ENCODE measurements around the gene RBBP8. TPM values are rescaled to one million over a fixed set of nuclear protein-coding genes. Genes with fewer than 3 reads are reported as not detected.
A peak's percentile ranks its signal among the peaks of the same experiment; 100 is the strongest.

The RBBP8 gene
- total RNA-seq, 2 donors from 2014 or later: 57.2 to 64.2 TPM

DNA sequence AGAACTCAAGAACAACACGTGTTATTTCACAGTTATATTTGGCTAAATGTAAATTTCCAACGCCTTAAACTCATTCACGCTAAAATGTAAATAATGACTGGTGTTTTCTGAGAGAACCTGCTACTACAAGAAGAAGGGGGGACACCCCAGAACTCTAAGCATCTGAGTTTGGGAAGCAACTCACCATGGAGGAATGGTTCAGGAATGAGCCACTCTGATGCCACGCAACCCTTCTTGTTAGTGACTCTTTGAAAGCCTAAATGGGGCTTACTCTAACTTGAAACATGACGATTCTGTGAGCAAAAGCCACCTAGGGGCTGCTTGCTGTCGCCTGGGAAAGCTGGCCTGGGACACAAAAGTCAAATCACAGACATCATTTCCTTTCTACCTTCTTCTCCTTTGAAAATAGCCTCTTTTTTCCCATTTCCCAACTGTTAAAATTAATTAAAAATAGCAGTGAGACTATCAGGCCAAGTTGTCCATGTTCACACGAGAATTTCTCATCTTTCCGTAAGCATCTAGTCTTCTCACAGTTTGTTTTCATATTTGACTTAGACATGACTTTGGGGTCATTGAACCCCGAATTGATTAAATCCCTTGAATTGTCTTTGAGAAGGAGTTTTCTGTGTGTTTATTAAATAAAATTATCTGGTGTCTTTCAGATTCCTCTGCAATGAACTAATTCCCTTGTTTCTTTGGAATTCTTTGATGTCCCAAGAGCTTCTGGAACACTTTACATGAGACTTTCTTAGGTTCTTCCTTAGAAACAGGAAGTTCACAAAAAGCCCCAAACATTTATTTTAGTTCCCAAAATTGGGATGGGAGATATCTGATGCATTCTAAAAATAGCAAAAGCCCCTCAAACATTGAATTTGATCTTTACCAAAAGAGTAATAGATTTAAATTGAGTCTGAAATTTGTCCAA is 126.7 kb downstream of the RBBP8 start:
- H3K36me3 Mint-ChIP-seq (ENCODE audit: insufficient read depth in 2 of 2): peaks cover 0 to 2% of the 10 kb centered on the region in 2 donors
- no peak for ATAC-seq (replicated peaks in 1 of 2)

GRCh38 chr18:23062011-23062410 is 128.9 kb downstream of the RBBP8 start:
- Mint-ChIP-seq H3K9me3 (peaks cover 3 to 7% of the 10 kb centered on the region in 2 donors), H3K27ac (no peak overlapping the region), H3K4me1 (ENCODE audit: low read depth) (no peaks in the 10 kb centered on the region), H3K36me3 (ENCODE audit: insufficient read depth in 2 of 2) (peaks cover 0 to 2% of the 10 kb centered on the region in 2 donors), H3K27me3 (ENCODE audit: low read depth) (no peaks in the 10 kb centered on the region), H3K4me3 (no peak overlapping the region)
- ATAC-seq (replicated peaks in 1 of 2) (no peak), DNase-seq (no peak)

More for the DNA sequence above, 126.7 kb downstream of the RBBP8 start:
- Mint-ChIP-seq H3K4me3 (no peak overlapping the region), H3K27ac (no peak overlapping the region), H3K9me3 (peaks cover 3 to 7% of the 10 kb centered on the region in 2 donors), H3K27me3 (ENCODE audit: low read depth) (peaks cover 6% of the 10 kb centered on the region), H3K4me1 (ENCODE audit: low read depth) (no peaks in the 10 kb centered on the region)
- DNase-seq: no peak

GRCh38 chr18:23063502-23063901 is 130.4 kb downstream of the RBBP8 start:
- no peaks in the 10 kb centered on the region for H3K27me3 Mint-ChIP-seq (ENCODE audit: low read depth)
- no peak for DNase-seq
- H3K27ac Mint-ChIP-seq: no peak overlapping the region
- H3K4me3 Mint-ChIP-seq: no peak overlapping the region
- H3K4me1 Mint-ChIP-seq (ENCODE audit: low read depth): no peaks in the 10 kb centered on the region
- ATAC-seq (replicated peaks in 1 of 2): no peak
- peaks cover 4 to 8% of the 10 kb centered on the region in 2 donors for H3K9me3 Mint-ChIP-seq
- peaks cover 1 to 2% of the 10 kb centered on the region in 2 donors for H3K36me3 Mint-ChIP-seq (ENCODE audit: insufficient read depth in 2 of 2)

GRCh38 chr18:23065234-23065806 is 132.2 kb downstream of the RBBP8 start:
- no peak overlapping the region for H3K4me3 Mint-ChIP-seq
- no peak for DNase-seq
- peaks cover 2 to 7% of the 10 kb centered on the region in 2 donors for H3K36me3 Mint-ChIP-seq (ENCODE audit: insufficient read depth in 2 of 2)
- peaks cover 5 to 13% of the 10 kb centered on the region in 2 donors for H3K9me3 Mint-ChIP-seq
- peaks cover 18% of the 10 kb centered on the region for H3K4me1 Mint-ChIP-seq (ENCODE audit: low read depth)
- no peak overlapping the region for H3K27ac Mint-ChIP-seq
- no peak for ATAC-seq (replicated peaks in 1 of 2)
- H3K27me3 Mint-ChIP-seq (ENCODE audit: low read depth): no peaks in the 10 kb centered on the region

DNA sequence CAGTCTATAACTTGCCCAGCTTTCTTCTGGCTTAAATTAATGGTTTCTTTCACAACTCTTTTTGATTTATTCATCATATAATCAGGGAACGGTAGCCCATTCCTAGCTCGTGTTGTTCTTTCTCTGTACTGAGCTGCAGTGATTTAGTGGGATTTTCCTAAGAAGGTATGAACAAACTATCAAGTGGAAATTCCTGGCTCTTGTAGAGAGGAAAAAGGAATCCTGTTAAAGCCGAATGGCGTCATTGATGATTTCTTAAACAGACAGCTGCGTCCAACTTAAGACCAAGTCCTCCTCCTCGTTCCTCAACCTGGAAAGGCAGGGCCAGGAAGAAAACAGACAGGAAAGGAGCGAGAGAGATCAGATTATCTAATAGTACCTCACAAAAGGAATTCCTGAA is 132.9 kb downstream of the RBBP8 start:
- no peak for ATAC-seq (replicated peaks in 1 of 2)
- DNase-seq: no peak

DNA sequence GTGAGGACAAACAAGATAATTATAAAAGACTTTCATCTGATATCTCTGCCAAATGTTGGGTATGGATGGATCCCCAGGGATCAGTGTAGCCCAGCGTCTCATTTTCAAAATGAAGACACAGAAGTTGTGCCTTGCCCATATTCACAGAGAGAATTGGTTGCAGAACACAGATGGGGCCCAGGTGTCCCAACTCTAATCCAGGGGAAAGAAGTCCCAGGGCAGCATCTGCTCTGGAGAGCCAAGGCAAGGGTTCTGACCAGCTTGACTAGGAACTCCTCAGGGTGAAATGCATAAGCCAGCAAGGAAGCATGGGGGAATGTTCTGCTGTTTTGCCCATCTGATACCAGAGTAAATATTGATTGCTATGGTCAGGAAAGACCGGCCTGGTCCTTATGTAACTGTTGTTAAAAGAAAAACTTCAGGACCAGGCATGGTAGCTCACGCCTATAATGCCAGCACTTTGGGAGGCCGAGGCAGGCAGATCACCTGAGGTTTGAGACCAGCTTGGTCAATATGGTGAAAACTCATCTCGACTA is 133.4 kb downstream of the RBBP8 start:
- Mint-ChIP-seq H3K27ac (no peak overlapping the region), H3K9me3 (peaks cover 9 to 14% of the 10 kb centered on the region in 2 donors), H3K4me1 (ENCODE audit: low read depth) (peaks cover 30% of the 10 kb centered on the region), H3K4me3 (no peak overlapping the region), H3K27me3 (ENCODE audit: low read depth) (no peaks in the 10 kb centered on the region), H3K36me3 (ENCODE audit: insufficient read depth in 2 of 2) (peaks cover 5 to 7% of the 10 kb centered on the region in 2 donors)
- ATAC-seq (replicated peaks in 1 of 2) (no peak), DNase-seq (no peak)

More for the DNA sequence above, 132.9 kb downstream of the RBBP8 start:
- H3K4me1 Mint-ChIP-seq (ENCODE audit: low read depth): peaks cover 25% of the 10 kb centered on the region
- H3K9me3 Mint-ChIP-seq: peaks cover 9 to 14% of the 10 kb centered on the region in 2 donors
- no peaks in the 10 kb centered on the region for H3K27me3 Mint-ChIP-seq (ENCODE audit: low read depth)
- peaks cover 2 to 7% of the 10 kb centered on the region in 2 donors for H3K36me3 Mint-ChIP-seq (ENCODE audit: insufficient read depth in 2 of 2)
- H3K4me3 Mint-ChIP-seq: no peak overlapping the region
- H3K27ac Mint-ChIP-seq: no peak overlapping the region

GRCh38 chr18:23067236-23067635 is 134.1 kb downstream of the RBBP8 start:
- H3K27ac Mint-ChIP-seq: no peak overlapping the region
- H3K27me3 Mint-ChIP-seq (ENCODE audit: low read depth): no peaks in the 10 kb centered on the region
- H3K9me3 Mint-ChIP-seq: peaks cover 9 to 14% of the 10 kb centered on the region in 2 donors
- DNase-seq (no peak), ATAC-seq (replicated peaks in 1 of 2) (no peak)
- peaks cover 37% of the 10 kb centered on the region for H3K4me1 Mint-ChIP-seq (ENCODE audit: low read depth)
- peaks cover 5 to 7% of the 10 kb centered on the region in 2 donors for H3K36me3 Mint-ChIP-seq (ENCODE audit: insufficient read depth in 2 of 2)
- no peak overlapping the region for H3K4me3 Mint-ChIP-seq

DNA sequence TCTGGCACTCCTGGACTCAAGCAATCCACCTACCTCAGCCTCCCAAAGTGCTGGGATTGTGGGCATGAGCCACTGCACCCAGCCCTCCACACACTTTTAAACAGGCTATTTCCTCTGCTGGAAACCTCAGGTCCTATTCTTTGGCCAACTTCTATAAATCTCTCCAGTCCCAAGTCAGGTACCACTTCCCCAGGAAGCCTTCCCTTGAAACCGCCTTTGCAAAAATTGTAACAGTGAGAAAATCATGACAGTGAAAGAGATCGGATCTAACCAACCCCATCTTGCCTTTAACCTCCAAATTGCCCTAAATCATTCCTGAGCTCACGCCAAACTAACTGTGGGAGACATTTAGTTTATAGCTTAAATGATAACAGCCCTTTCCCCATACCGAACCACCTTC is 134.9 kb downstream of the RBBP8 start:
- Mint-ChIP-seq H3K27me3 (ENCODE audit: low read depth) (no peaks in the 10 kb centered on the region), H3K36me3 (ENCODE audit: insufficient read depth in 2 of 2) (peaks cover 5 to 7% of the 10 kb centered on the region in 2 donors), H3K9me3 (peaks cover 9 to 14% of the 10 kb centered on the region in 2 donors), H3K4me1 (ENCODE audit: low read depth) (peaks cover 45% of the 10 kb centered on the region), H3K27ac (no peak overlapping the region), H3K4me3 (no peak overlapping the region)
- no peak for DNase-seq
- ATAC-seq (replicated peaks in 1 of 2): no peak

DNA sequence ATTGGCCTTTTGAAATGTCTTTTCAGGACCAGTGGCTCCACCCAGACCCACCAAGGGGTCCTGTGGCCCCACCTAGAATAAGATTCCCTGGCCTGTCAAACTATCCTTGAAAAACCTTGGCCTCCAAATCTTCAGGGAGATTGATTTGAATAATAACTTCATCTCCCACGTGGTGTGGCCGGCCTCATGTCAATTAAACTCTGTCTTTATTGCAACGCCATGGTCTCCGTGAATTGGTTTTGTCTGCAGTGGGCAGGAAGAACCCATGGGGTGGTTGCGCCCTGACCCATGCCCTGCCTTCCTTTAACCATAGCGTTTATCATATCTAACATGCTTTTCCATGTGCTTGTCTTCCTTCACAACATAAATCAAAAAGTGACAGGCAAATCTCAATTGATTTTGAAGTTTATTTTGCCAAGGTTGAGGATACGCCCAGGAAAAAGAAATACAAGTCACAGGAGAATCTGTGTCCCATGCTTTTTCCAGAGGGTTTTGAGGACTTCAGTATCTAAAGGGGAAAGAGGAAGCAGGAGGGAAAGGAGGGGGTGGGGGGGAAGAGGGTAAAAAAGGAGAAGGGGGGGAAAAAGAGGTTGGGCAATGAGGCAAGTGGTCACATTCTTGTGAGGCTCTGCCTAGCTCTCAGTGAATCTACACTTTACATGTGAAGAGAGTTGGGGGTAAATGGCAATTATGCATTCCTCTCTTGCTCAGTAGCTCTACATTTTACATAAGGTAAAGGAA is 135.6 kb downstream of the RBBP8 start:
- H3K27me3 Mint-ChIP-seq (ENCODE audit: low read depth): no peaks in the 10 kb centered on the region
- H3K4me3 Mint-ChIP-seq: no peak overlapping the region
- H3K27ac Mint-ChIP-seq: no peak overlapping the region
- DNase-seq: no peak
- ATAC-seq (replicated peaks in 1 of 2): no peak
- peaks cover 45% of the 10 kb centered on the region for H3K4me1 Mint-ChIP-seq (ENCODE audit: low read depth)
- H3K36me3 Mint-ChIP-seq (ENCODE audit: insufficient read depth in 2 of 2): peaks cover 3 to 7% of the 10 kb centered on the region in 2 donors
- H3K9me3 Mint-ChIP-seq: peaks cover 6 to 8% of the 10 kb centered on the region in 2 donors

DNA sequence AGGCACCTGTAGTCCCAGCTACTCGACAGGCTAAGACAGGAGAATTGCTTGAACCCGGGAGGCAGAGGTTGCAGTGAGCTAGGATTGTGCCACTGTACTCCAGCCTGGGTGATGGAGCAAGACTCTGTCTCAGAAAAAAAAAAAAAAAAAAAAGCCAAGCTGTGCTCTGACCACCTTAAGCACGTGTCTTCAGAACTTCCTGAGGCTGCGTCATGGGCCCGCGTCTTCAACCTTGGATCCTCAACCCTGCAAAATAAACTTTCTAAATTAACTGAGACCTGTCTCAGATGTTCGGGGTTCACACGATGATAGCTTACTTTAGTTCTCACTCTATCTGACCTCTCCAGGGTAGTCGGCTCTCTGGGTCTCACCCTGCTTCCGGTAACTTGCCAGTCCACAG is 136.4 kb downstream of the RBBP8 start:
- ATAC-seq (replicated peaks in 1 of 2): peak; percentile 21 to 42
- Mint-ChIP-seq H3K36me3 (ENCODE audit: insufficient read depth in 2 of 2) (peaks cover 3 to 7% of the 10 kb centered on the region in 2 donors), H3K4me3 (no peak overlapping the region), H3K27ac (no peak overlapping the region), H3K27me3 (ENCODE audit: low read depth) (no peaks in the 10 kb centered on the region), H3K4me1 (ENCODE audit: low read depth) (peaks cover 45% of the 10 kb centered on the region), H3K9me3 (peaks cover 6 to 8% of the 10 kb centered on the region in 2 donors)
- DNase-seq: peak; percentile 5 to 8

DNA sequence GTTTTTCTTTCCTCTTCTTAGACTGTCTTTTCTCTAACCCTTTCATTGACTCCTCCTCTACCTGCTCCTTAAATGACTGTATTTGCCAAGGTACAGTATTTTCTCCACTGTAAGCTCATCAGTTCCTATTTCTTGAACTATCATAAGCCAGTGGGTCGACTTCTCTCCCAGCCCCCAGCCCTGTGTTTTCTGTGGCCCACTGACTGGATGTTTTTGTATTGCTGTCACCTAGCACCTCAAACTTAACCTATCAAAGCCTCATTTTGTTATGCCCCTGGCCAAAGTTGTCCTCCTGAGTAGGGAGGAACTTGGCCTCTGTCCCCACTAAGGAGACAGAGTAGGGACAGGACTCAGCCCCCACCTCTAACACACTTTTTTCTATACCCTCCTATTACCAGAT is 136.8 kb downstream of the RBBP8 start:
- DNase-seq (no peak), ATAC-seq (replicated peaks in 1 of 2) (peak in 1 of 2 donors; percentile 4)
- peaks cover 3 to 7% of the 10 kb centered on the region in 2 donors for H3K36me3 Mint-ChIP-seq (ENCODE audit: insufficient read depth in 2 of 2)
- H3K4me3 Mint-ChIP-seq: peak overlapping the region in 1 of 2 donors; percentile 18
- H3K27ac Mint-ChIP-seq: no peak overlapping the region
- H3K9me3 Mint-ChIP-seq: peaks cover 6 to 8% of the 10 kb centered on the region in 2 donors
- H3K27me3 Mint-ChIP-seq (ENCODE audit: low read depth): no peaks in the 10 kb centered on the region
- peaks cover 45% of the 10 kb centered on the region for H3K4me1 Mint-ChIP-seq (ENCODE audit: low read depth)

DNA sequence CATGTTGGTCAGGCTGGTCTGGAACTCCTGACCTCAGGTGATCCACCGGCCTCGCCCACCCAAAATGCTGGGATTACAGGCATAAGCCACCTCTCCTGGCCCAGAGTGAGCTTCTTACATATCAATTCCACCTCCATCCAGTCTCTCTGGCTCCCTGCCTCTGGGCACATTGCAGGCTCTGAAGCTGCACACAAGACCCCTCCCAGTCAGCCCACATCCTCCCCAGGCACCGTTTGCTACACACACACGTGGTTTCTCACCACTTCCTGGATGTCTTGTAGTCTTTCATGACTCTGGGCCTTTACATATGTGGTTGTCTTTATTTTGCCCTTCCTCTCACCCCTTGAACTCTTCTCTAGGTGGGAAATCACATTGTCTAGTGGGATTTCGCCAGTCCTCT is 138.2 kb downstream of the RBBP8 start:
- peaks cover 3 to 7% of the 10 kb centered on the region in 2 donors for H3K36me3 Mint-ChIP-seq (ENCODE audit: insufficient read depth in 2 of 2)
- DNase-seq (peak; percentile 78 to 82), ATAC-seq (replicated peaks in 1 of 2) (peak; percentile 98 to 99)
- H3K27me3 Mint-ChIP-seq (ENCODE audit: low read depth): no peaks in the 10 kb centered on the region
- H3K4me3 Mint-ChIP-seq: peak overlapping the region; percentile 38 to 75
- peaks cover 45% of the 10 kb centered on the region for H3K4me1 Mint-ChIP-seq (ENCODE audit: low read depth)
- H3K9me3 Mint-ChIP-seq: peaks cover 6 to 8% of the 10 kb centered on the region in 2 donors
- peak overlapping the region; percentile 21 for H3K27ac Mint-ChIP-seq
